AG04449 (cell line): Measurements from ENCODE around the gene CAMK2G.

Source experiments
- CTCF ChIA-PET: fragments of 350-600 bp; formaldehyde crosslinking; extraction: SDS; loops from one replicate; lab custom pipeline; 2021; ENCODE audit warnings: antibody characterized with exemption; lab: Yijun Ruan, JAX
- POLR2A ChIA-PET: fragments of 400-600, 350-600 bp; formaldehyde crosslinking; extraction: SDS; loops from one replicate; lab custom pipeline; 2020; ENCODE audit warnings: antibody characterized with exemption, inconsistent platforms; lab: Yijun Ruan, JAX
- DNase-seq: peaks from one replicate; pipeline ENCODE4 v3.0.0-alpha.2; 2010; ENCODE audit warnings: low read depth, low spot score
- H3K4me3 ChIP-seq: 2 replicates; pipeline ENCODE4 v1.5.1; 2011; ENCODE audit warnings: low read depth, mild to moderate bottlenecking, control low read depth, low read length
- TF ChIP-seq, protein P1 (sequence below): IDR thresholded peaks from one replicate; pipeline ENCODE4 v1.5.1; 2011; ENCODE audit warnings: mild to moderate bottlenecking, moderate library complexity, low read length, control low read depth, inconsistent platforms; ENCODE audit not compliant: insufficient read depth; ENCODE audit errors: missing control alignments

Gene CAMK2G

DNA sequence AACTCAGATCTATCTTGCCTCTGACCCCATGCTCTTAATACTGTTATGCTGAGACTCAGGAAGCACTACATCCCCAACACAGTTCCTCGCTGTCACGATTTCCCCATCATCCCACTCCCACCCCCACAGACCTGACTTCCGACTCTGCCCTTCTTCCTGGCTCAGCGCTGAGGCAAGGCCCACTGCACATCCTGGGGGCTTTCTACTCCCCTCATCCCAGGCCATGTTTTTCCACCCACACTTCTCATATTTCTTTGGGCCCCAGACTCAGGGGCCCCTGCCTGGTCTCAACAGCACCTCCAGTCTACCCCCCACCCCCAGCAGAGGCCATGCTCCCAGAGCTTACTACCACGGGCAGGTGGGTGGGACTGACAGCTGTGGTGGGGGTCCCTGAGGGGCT lies 55.3 kb downstream of the CAMK2G start:
- ChIA-PET POLR2A (no interaction called here), CTCF (interaction anchor here (1.5 to 2.2 kb wide), 3 partner anchors 10 to 60 kb away, joined by 3 to 6 read pairs (median 5); no protein-coding TSS in a partner anchor)
- TF ChIP-seq, protein P1, sequence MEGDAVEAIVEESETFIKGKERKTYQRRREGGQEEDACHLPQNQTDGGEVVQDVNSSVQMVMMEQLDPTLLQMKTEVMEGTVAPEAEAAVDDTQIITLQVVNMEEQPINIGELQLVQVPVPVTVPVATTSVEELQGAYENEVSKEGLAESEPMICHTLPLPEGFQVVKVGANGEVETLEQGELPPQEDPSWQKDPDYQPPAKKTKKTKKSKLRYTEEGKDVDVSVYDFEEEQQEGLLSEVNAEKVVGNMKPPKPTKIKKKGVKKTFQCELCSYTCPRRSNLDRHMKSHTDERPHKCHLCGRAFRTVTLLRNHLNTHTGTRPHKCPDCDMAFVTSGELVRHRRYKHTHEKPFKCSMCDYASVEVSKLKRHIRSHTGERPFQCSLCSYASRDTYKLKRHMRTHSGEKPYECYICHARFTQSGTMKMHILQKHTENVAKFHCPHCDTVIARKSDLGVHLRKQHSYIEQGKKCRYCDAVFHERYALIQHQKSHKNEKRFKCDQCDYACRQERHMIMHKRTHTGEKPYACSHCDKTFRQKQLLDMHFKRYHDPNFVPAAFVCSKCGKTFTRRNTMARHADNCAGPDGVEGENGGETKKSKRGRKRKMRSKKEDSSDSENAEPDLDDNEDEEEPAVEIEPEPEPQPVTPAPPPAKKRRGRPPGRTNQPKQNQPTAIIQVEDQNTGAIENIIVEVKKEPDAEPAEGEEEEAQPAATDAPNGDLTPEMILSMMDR: no peak
- no peak for DNase-seq
- no peak overlapping the region for H3K4me3 ChIP-seq

DNA sequence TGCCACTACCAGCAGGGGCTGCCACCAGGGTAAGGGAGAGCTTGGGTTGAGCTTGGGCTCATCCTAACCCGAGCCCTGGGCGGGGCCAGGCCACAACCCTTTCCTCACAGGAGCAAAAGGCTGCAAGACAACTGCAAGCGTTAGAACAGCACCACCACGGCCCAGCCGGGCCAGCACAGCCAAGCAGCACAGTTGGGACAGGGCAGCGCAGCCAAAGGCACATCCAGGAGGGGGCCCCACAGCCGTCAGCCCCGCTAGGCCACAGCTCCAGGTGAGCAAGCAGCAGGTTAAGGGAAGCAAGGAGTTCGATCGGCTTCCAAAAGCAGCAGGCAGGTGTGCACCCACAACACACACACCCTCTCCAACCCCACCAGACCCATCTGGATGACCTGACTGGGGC lies 56.0 kb downstream of the CAMK2G start:
- DNase-seq: no peak
- TF ChIP-seq, protein P1: no peak
- H3K4me3 ChIP-seq: no peak overlapping the region
- CTCF ChIA-PET: interaction anchor here (1.5 to 1.9 kb wide), 2 partner anchors 10 to 41 kb away, joined by 3 to 6 read pairs; no protein-coding TSS in a partner anchor
- POLR2A ChIA-PET: no interaction called here

DNA sequence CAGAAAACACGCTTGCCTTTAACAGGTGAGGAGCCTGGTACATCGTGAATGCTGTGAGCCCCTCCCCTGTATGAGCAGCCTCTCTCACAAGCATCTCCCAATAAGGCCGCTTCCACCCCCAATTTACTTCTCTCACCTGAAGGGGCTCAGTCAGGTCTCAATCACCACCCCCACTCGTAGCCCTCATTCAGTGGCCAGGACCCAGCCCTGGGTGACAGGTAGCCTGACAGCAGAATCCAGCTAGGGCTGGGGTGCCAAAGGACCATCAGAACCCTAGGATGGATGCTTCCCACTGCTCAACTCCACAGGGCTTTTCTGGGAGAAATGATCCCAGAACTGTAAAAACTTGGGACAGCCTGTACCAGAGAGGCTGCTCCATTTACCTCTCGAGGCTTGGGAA lies 56.5 kb downstream of the CAMK2G start:
- DNase-seq: no peak
- POLR2A ChIA-PET: no interaction called here
- CTCF ChIA-PET: interaction anchor here (1.3 to 1.9 kb wide), 3 partner anchors 11 to 41 kb away, joined by 3 to 6 read pairs (median 4); no protein-coding TSS in a partner anchor
- H3K4me3 ChIP-seq: no peak overlapping the region
- TF ChIP-seq, protein P1: no peak

DNA sequence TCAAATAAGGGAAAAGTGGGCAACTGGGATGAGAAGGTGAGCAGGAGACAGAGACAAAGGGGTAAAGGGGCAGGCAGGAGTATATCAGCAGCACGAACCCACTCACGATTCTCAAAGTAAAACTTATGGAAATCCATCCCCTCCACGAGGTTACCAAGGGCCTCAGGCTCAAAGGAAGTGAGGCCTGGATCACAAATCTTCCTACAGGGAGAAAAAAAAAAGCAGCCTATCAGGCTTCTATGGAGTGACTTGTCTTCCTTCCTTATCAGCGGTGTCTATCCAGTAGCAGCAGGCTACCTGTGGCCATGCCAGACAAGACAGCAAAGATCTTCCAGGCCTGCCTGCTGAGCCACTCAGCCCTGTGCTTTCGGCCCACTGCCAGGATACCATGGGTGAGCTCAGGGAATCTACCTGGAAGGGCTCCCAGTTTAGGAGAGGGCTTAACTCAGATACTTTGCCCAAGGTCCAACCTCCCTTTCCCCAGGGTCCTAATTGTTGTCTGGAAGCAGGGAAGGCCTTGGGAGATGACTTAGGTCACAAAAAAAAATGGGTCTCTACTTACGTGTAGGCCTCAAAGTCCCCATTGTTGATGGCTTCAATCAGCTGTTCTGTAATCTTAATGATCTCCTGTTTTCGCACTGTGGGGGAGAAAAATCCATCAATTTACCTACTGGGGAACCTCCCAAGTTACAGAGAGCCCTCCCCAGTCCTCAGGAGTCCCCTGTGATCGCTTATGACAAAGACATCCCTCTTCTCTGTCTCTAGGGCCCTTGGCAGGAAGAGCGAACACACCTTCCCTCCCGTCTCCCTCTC lies 57.2 kb downstream of the CAMK2G start:
- POLR2A ChIA-PET: interaction anchor here (0.6 to 1.5 kb wide), 2 partner anchors 21 to 87 kb away, joined by 3 to 4 read pairs; no protein-coding TSS in a partner anchor
- no peak overlapping the region for H3K4me3 ChIP-seq
- TF ChIP-seq, protein P1: no peak
- DNase-seq: no peak
- CTCF ChIA-PET: interaction anchor here (1.0 to 2.5 kb wide), 3 partner anchors 33 to 140 kb away, joined by 3 to 11 read pairs (median 4); no protein-coding TSS in a partner anchor

DNA sequence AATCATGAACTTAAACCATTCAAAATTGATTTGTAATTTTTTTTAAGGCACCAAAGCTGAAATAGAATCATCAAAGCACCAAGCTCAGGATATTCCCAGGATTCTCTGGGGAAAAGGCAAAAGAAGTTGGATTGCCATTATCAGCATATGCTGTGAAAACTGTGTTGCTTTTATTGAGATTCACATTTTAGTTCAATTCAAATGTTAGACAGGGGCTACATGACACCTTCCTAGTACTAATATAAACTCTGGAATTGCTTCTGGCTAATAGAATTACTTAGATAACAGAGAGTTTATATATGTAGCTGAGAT lies 58.7 kb downstream of the CAMK2G start:
- ChIA-PET POLR2A (interaction anchor here (0.7 to 1.2 kb wide), 2 partner anchors 12 to 30 kb away, joined by 3 to 6 read pairs; partner anchors contain the start of gene ZSWIM8), CTCF (interaction anchor here (1.0 to 2.5 kb wide), 7 partner anchors 10 to 64 kb away, joined by 3 to 11 read pairs (median 3); no protein-coding TSS in a partner anchor)
- TF ChIP-seq, protein P1: no peak
- DNase-seq: no peak
- H3K4me3 ChIP-seq: no peak overlapping the region
